ENCODE measurements around the gene KDM4C. TPM values are rescaled to one million over a fixed set of nuclear protein-coding genes. Genes with fewer than 3 reads are reported as not detected.

KDM4C gene
- total and polyA plus RNA-seq, 2 of the 4 experiments (the other 2 are of a cell fraction) = 11.8 to 23.8 TPM

GRCh38 chr9:6761306-6761705 lies 3.5 kb downstream of the KDM4C start:
- no peak overlapping the region for H2BK120ac ChIP-seq (ENCODE audit: low read depth, low read length)
- H2AFZ ChIP-seq (replicated peaks; ENCODE audit: low read length, poor library complexity) = no peak overlapping the region
- WGBS, 2 experiments (ENCODE audit: extremely low coverage in 2 of 2, insufficient read length in 1 of 2) = no CpG with 5 or more reads among the region's 4 CpGs
- POLR2A ChIA-PET (ENCODE audit: unreplicated experiment) = no interaction called here
- H4K5ac ChIP-seq (ENCODE audit: low read depth, low read length) = no peak overlapping the region
- dilution Hi-C loops (cut with HindIII; ENCODE audit: low sequenced_read_pairs, unreplicated experiment) (no loop called here), in situ Hi-C loops (cut with MboI; ENCODE audit: low sequenced_read_pairs) (no loop called here), intact Hi-C loops (cut with micrococcal nuclease) (no loop called here)
- H3K4me1 ChIP-seq (ENCODE audit: control insufficient read depth, insufficient read depth, low read length) = peaks cover 4% of the 10 kb centered on the region
- H3K27ac ChIP-seq (ENCODE audit: insufficient read depth, low read length) = no peak overlapping the region
- no TSS peak for BruUV-seq (replicated peaks)
- no peak overlapping the region for H3K56ac ChIP-seq (ENCODE audit: extremely low read depth, insufficient read depth, low read length)
- peaks cover 18% of the 10 kb centered on the region for H4K20me1 ChIP-seq (ENCODE audit: insufficient read depth, low read length)
- H2BK15ac ChIP-seq (ENCODE audit: low read depth, low read length) = no peak overlapping the region
- no peak overlapping the region for H4K8ac ChIP-seq (ENCODE audit: low read depth in 2 of 2, low read length in 2 of 2)
- H3K27me3 ChIP-seq (ENCODE audit: control insufficient read depth, insufficient read depth, low read length) = no peaks in the 10 kb centered on the region
- no peak overlapping the region for H3K23ac ChIP-seq (ENCODE audit: low read depth, low read length)
- no peak overlapping the region for H2BK20ac ChIP-seq (ENCODE audit: low read depth, low read length)
- H3K9me3 ChIP-seq (ENCODE audit: control insufficient read depth, insufficient read depth, low read length) = no peaks in the 10 kb centered on the region
- no peak for DNase-seq
- H3K9me1 ChIP-seq (ENCODE audit: insufficient read depth, low read length) = no peaks in the 10 kb centered on the region
- no peak overlapping the region for H3K4ac ChIP-seq (ENCODE audit: low read depth, low read length)
- peaks cover 8 to 35% of the 10 kb centered on the region in 2 experiments for H3K79me1 ChIP-seq (ENCODE audit: low read depth in 1 of 2, low read length in 2 of 2)
- no peak overlapping the region for H3K4me2 ChIP-seq (ENCODE audit: low read depth, low read length)
- H2AK9ac ChIP-seq (replicated peaks; ENCODE audit: low read depth, low read length, poor library complexity) = no peak overlapping the region
- no peak for ATAC-seq (ENCODE audit: low read depth)
- no peak overlapping the region for H3K4me3 ChIP-seq (ENCODE audit: insufficient read depth, low read depth, low read length)
- no peaks in the 10 kb centered on the region for H3K36me3 ChIP-seq (ENCODE audit: control insufficient read depth, insufficient read depth, low read length)
- CTCF ChIA-PET = no interaction called here
- H3K14ac ChIP-seq (replicated peaks; ENCODE audit: low read depth, low read length) = no peak overlapping the region
- no peak overlapping the region for H3K9ac ChIP-seq (ENCODE audit: low read depth, low read length)
- H2BK5ac ChIP-seq (ENCODE audit: low read depth, low read length, poor library complexity, severe bottlenecking) = no peak overlapping the region
- TF ChIP-seq, protein P1, sequence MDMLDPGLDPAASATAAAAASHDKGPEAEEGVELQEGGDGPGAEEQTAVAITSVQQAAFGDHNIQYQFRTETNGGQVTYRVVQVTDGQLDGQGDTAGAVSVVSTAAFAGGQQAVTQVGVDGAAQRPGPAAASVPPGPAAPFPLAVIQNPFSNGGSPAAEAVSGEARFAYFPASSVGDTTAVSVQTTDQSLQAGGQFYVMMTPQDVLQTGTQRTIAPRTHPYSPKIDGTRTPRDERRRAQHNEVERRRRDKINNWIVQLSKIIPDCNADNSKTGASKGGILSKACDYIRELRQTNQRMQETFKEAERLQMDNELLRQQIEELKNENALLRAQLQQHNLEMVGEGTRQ (IDR thresholded peaks at IDR 0.05; ENCODE audit: low read depth, low read length) = no peak
- TF ChIP-seq MXI1 (IDR thresholded peaks at IDR 0.05; ENCODE audit: borderline replicate concordance, low read depth, low read length) (no peak), BHLHE40 (IDR thresholded peaks at IDR 0.05; ENCODE audit: low read depth, low read length) (no peak), MAZ (IDR thresholded peaks at IDR 0.05; ENCODE audit: borderline replicate concordance, low read depth, low read length) (no peak), RFX5 (IDR thresholded peaks at IDR 0.05; ENCODE audit: low read depth, low read length) (no peak), RAD21 (IDR thresholded peaks at IDR 0.05; ENCODE audit: low read length) (no peak), NFE2L2 (IDR thresholded peaks at IDR 0.05; ENCODE audit: low read depth, low read length) (no peak), RCOR1 (IDR thresholded peaks at IDR 0.05; ENCODE audit: insufficient replicate concordance, low read length) (no peak), CHD1 (IDR thresholded peaks at IDR 0.05; ENCODE audit: low read depth, low read length) (no peak), SMC3 (IDR thresholded peaks at IDR 0.05; ENCODE audit: low read depth, low read length) (no peak), FOS (IDR thresholded peaks at IDR 0.05; ENCODE audit: low read depth, low read length) (no peak), MAFK (IDR thresholded peaks at IDR 0.05; ENCODE audit: low read depth, low read length) (no peak), CEBPB (IDR thresholded peaks at IDR 0.05; ENCODE audit: low read depth, low read length) (no peak), POLR2A (IDR thresholded peaks at IDR 0.05; ENCODE audit: low read depth, low read length) (no peak)
- TF ChIP-seq, protein P2, sequence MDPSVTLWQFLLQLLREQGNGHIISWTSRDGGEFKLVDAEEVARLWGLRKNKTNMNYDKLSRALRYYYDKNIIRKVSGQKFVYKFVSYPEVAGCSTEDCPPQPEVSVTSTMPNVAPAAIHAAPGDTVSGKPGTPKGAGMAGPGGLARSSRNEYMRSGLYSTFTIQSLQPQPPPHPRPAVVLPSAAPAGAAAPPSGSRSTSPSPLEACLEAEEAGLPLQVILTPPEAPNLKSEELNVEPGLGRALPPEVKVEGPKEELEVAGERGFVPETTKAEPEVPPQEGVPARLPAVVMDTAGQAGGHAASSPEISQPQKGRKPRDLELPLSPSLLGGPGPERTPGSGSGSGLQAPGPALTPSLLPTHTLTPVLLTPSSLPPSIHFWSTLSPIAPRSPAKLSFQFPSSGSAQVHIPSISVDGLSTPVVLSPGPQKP (IDR thresholded peaks at IDR 0.05; ENCODE audit: borderline replicate concordance, low read depth, low read length) = no peak
- TF ChIP-seq, protein P3, sequence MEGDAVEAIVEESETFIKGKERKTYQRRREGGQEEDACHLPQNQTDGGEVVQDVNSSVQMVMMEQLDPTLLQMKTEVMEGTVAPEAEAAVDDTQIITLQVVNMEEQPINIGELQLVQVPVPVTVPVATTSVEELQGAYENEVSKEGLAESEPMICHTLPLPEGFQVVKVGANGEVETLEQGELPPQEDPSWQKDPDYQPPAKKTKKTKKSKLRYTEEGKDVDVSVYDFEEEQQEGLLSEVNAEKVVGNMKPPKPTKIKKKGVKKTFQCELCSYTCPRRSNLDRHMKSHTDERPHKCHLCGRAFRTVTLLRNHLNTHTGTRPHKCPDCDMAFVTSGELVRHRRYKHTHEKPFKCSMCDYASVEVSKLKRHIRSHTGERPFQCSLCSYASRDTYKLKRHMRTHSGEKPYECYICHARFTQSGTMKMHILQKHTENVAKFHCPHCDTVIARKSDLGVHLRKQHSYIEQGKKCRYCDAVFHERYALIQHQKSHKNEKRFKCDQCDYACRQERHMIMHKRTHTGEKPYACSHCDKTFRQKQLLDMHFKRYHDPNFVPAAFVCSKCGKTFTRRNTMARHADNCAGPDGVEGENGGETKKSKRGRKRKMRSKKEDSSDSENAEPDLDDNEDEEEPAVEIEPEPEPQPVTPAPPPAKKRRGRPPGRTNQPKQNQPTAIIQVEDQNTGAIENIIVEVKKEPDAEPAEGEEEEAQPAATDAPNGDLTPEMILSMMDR (conservative IDR thresholded peaks at IDR 0.05; ENCODE audit: low read depth, low read length) = no peak
- H2AK5ac ChIP-seq (ENCODE audit: low read depth, low read length) = no peak overlapping the region
- no peak overlapping the region for H4K91ac ChIP-seq (ENCODE audit: insufficient read depth, low read depth, low read length)
- no peak overlapping the region for H3K18ac ChIP-seq (ENCODE audit: low read depth, low read length)
